WTC11 (cell line): Measurements from ENCODE around the gene TANC1.

Source experiments
- AFF4 ChIP-seq: sonication (generic); formaldehyde crosslinking; IDR thresholded peaks from 2 replicates; pipeline ENCODE4 v1.8.1; 2023; ENCODE audit warnings: mild to moderate bottlenecking, missing genetic modification reagents, borderline replicate concordance
- ATF2 ChIP-seq: sonication (generic); formaldehyde crosslinking; IDR thresholded peaks from 2 replicates; pipeline ENCODE4 v1.8.1; 2022; ENCODE audit warnings: low read depth, missing genetic modification reagents, borderline replicate concordance
- CREM ChIP-seq: sonication (generic); formaldehyde crosslinking; IDR thresholded peaks from 2 replicates; pipeline ENCODE4 v1.8.1; 2022; ENCODE audit warnings: mild to moderate bottlenecking, missing genetic modification reagents, moderate library complexity
- CTCF ChIP-seq: fragments of 200-600 bp; IDR thresholded peaks from 2 replicates; pipeline ENCODE4 v1.8.0; 2022; ENCODE audit warnings: antibody characterized with exemption
- ESRRA ChIP-seq: sonication (generic); formaldehyde crosslinking; IDR thresholded peaks from 2 replicates; pipeline ENCODE4 v1.8.1; 2022; ENCODE audit warnings: mild to moderate bottlenecking, missing genetic modification reagents, borderline replicate concordance
- SP1 ChIP-seq: sonication (generic); formaldehyde crosslinking; conservative IDR thresholded peaks from 2 replicates; pipeline ENCODE4 v1.8.1; 2022; ENCODE audit warnings: missing genetic modification reagents
- TCF7 ChIP-seq: sonication (generic); formaldehyde crosslinking; IDR thresholded peaks from 2 replicates; pipeline ENCODE4 v1.8.0; 2022; ENCODE audit warnings: mild to moderate bottlenecking, low read depth, missing genetic modification reagents, moderate library complexity
- TEAD1 ChIP-seq: sonication (generic); formaldehyde crosslinking; IDR thresholded peaks from 2 replicates; pipeline ENCODE4 v1.8.0; 2022; ENCODE audit warnings: mild to moderate bottlenecking, missing genetic modification reagents
- USF1 ChIP-seq: sonication (generic); formaldehyde crosslinking; IDR thresholded peaks from 2 replicates; pipeline ENCODE4 v1.8.0; 2022; ENCODE audit warnings: mild to moderate bottlenecking, missing genetic modification reagents
- USF2 ChIP-seq: sonication (generic); formaldehyde crosslinking; IDR thresholded peaks from 2 replicates; pipeline ENCODE4 v1.8.1; 2023; ENCODE audit warnings: mild to moderate bottlenecking, missing genetic modification reagents, moderate library complexity
- ZMAT4 ChIP-seq: fragments of 250-450 bp; sonication (Bioruptor Pico); IDR thresholded peaks from 2 replicates; pipeline ENCODE4 v1.9.0; 2021; ENCODE audit warnings: mild to moderate bottlenecking

GRCh38 chr2:159201360-159202063 is 233.1 kb downstream of the TANC1 start:
- TF ChIP-seq CTCF (no peak), USF1 (CRISPR knock-in tag) (no peak), ESRRA (CRISPR knock-in tag) (no peak), TEAD1 (CRISPR knock-in tag) (no peak), SP1 (CRISPR knock-in tag) (no peak), ATF2 (no peak), CREM (CRISPR knock-in tag) (no peak), TCF7 (CRISPR knock-in tag) (no peak), ZMAT4 (CRISPR knock-in tag) (no peak), USF2 (CRISPR knock-in tag) (no peak), AFF4 (no peak)
